Smooth muscle cell (in vitro differentiated cells): ENCODE measurements around the gene NUMA1. TPM values are rescaled to one million over a fixed set of nuclear protein-coding genes. Genes with fewer than 3 reads are reported as not detected.

ENCODE experiments used
- DNase-seq: peaks from one replicate; lab custom pipeline; 2025; ENCODE audit not compliant: unreplicated experiment; lab: John Stamatoyannopoulos, UW
- H2AFZ ChIP-seq: fragments of 200-600 bp; sonication (generic); 2 replicates; pipeline ENCODE4 v1.6.0; 2016; ENCODE audit warnings: antibody characterized with exemption, low read depth, mild to moderate bottlenecking
- H3F3A ChIP-seq: fragments of 200-600 bp; sonication (generic); 2 replicates; pipeline ENCODE4 v1.6.0; 2017; ENCODE audit warnings: antibody characterized with exemption, low read depth
- H3K27ac ChIP-seq: fragments of 200-600 bp; sonication (generic); 2 replicates; pipeline ENCODE4 v1.5.1; 2016; ENCODE audit warnings: low read depth, mild to moderate bottlenecking
- H3K27me3 ChIP-seq: fragments of 200-600 bp; sonication (generic); 2 replicates; pipeline ENCODE4 v1.6.1; 2016; ENCODE audit warnings: low read depth, mild to moderate bottlenecking
- H3K36me3 ChIP-seq: fragments of 200-600 bp; sonication (generic); 2 replicates; pipeline ENCODE4 v1.5.1; 2016; ENCODE audit warnings: low read depth
- H3K4me1 ChIP-seq: fragments of 200-600 bp; sonication (generic); 2 replicates; pipeline ENCODE4 v1.5.1; 2016; ENCODE audit warnings: low read depth
- H3K4me2 ChIP-seq: fragments of 200-600 bp; sonication (generic); 2 replicates; pipeline ENCODE4 v1.6.0; 2016; ENCODE audit warnings: mild to moderate bottlenecking
- H3K4me3 ChIP-seq: fragments of 200-600 bp; sonication (generic); 2 replicates; pipeline ENCODE4 v1.5.1; 2016; ENCODE audit warnings: mild to moderate bottlenecking
- H3K79me2 ChIP-seq: fragments of 200-600 bp; sonication (generic); 2 replicates; pipeline ENCODE4 v1.6.0; 2016; ENCODE audit warnings: low read depth, mild to moderate bottlenecking
- H3K9ac ChIP-seq: fragments of 200-600 bp; sonication (generic); 2 replicates; pipeline ENCODE4 v1.6.0; 2016; ENCODE audit warnings: low read depth
- H3K9me3 ChIP-seq: fragments of 200-600 bp; sonication (generic); replicated peaks from 2 replicates; pipeline ENCODE4 v1.5.1; 2016; ENCODE audit warnings: low read depth
- H4K20me1 ChIP-seq: fragments of 200-600 bp; sonication (generic); 2 replicates; pipeline ENCODE4 v1.6.0; 2016; ENCODE audit warnings: low read depth
- CTCF ChIP-seq: fragments of 200-600 bp; sonication (generic); IDR thresholded peaks from 2 replicates; pipeline ENCODE4 v1.5.1; 2017; ENCODE audit warnings: borderline replicate concordance, mild to moderate bottlenecking, antibody characterized with exemption; ENCODE audit not compliant: insufficient read depth, poor library complexity, severe bottlenecking
- WGBS: methylation state at CpG from one replicate; pipeline ENCODE4 v1.1.7; 2016; ENCODE audit warnings: low lambda C conversion rate; 5-methylcytosine and 5-hydroxymethylcytosine counted together
- polyA plus RNA-seq: library from polyadenylated mRNA; unstranded; fragments of >200 nt; fragmentation: Nextera tagmentation; extraction: Ambion mirVana; gene quantifications from 2 replicates; pipeline ENCODE4 v1.2.1, GENCODE V29; 2016
- total RNA-seq: library from RNA; depleted of rRNA; stranded (reverse); fragments of >200 nt; gene quantifications from 2 replicates; pipeline ENCODE4 v1.2.3, GENCODE V29; 2014

The NUMA1 gene
- total and polyA plus RNA-seq, 2 experiments from 2014 or later, result 72.4 to 107 TPM

GRCh38 chr11:72081821-72082453 lies 1.6 kb upstream of the NUMA1 start:
- Histone ChIP-seq H3K9me3 (no peaks in the 10 kb centered on the region), H3K27ac (peak overlapping the region; percentile 92), H3K9ac (peak overlapping the region; percentile 27), H3K4me3 (no peak overlapping the region), H3K36me3 (no peaks in the 10 kb centered on the region), H3K79me2 (peaks cover 26% of the 10 kb centered on the region), H2AFZ (no peak overlapping the region), H3K27me3 (no peaks in the 10 kb centered on the region), H3F3A (peaks cover 3% of the 10 kb centered on the region), H4K20me1 (no peaks in the 10 kb centered on the region), H3K4me1 (peaks cover 10% of the 10 kb centered on the region), H3K4me2 (no peak overlapping the region)
- DNase-seq, result no peak
- 83% methylated on average over 3 of the region's 3 CpGs for WGBS
- TF ChIP-seq CTCF, result no peak

- no peak for TF ChIP-seq CTCF
- peak overlapping the region; percentile 87 for H3K9ac ChIP-seq
- H3K27ac ChIP-seq, result peak overlapping the region; percentile 92
- no peaks in the 10 kb centered on the region for H3K9me3 ChIP-seq
- H4K20me1 ChIP-seq, result no peaks in the 10 kb centered on the region
- H3K4me3 ChIP-seq, result peak overlapping the region; percentile 82
- H3K4me2 ChIP-seq, result peak overlapping the region; percentile 88
- H3F3A ChIP-seq, result peaks cover 9% of the 10 kb centered on the region
- WGBS, result 82% methylated on average over 21 of the region's 21 CpGs
- H3K4me1 ChIP-seq, result peaks cover 11% of the 10 kb centered on the region
- H3K36me3 ChIP-seq, result no peaks in the 10 kb centered on the region
- peak overlapping the region; percentile 64 for H2AFZ ChIP-seq
- H3K27me3 ChIP-seq, result no peaks in the 10 kb centered on the region
- DNase-seq, result no peak
- peaks cover 33% of the 10 kb centered on the region for H3K79me2 ChIP-seq
Observed at GRCh38 chr11:72081184-72081644, 872 bp upstream of the NUMA1 start.

GRCh38 chr11:72079819-72080325 lies 470 bp downstream of the NUMA1 start:
- H3K9me3 ChIP-seq, result no peaks in the 10 kb centered on the region
- H3K9ac ChIP-seq, result peak overlapping the region; percentile 78
- H4K20me1 ChIP-seq, result no peaks in the 10 kb centered on the region
- DNase-seq, result no peak
- H2AFZ ChIP-seq, result no peak overlapping the region
- no peaks in the 10 kb centered on the region for H3K36me3 ChIP-seq
- H3K79me2 ChIP-seq, result peaks cover 45% of the 10 kb centered on the region
- H3K27me3 ChIP-seq, result no peaks in the 10 kb centered on the region
- peaks cover 22% of the 10 kb centered on the region for H3K4me1 ChIP-seq
- H3K4me3 ChIP-seq, result peak overlapping the region; percentile 82
- 6% methylated on average over 14 of the region's 16 CpGs for WGBS
- H3F3A ChIP-seq, result peaks cover 16% of the 10 kb centered on the region
- no peak for TF ChIP-seq CTCF
- peak overlapping the region; percentile 92 for H3K27ac ChIP-seq
- peak overlapping the region; percentile 87 for H3K4me2 ChIP-seq
